GM18858 (cell line): Measurements from ENCODE around the gene ZDHHC1.

Source experiments
- ATAC-seq: cut with Tn5 transposase; IDR thresholded peaks from one replicate; pipeline ENCODE4 v1.9.1; 2021; ENCODE audit not compliant: unreplicated experiment

The ZDHHC1 gene

DNA sequence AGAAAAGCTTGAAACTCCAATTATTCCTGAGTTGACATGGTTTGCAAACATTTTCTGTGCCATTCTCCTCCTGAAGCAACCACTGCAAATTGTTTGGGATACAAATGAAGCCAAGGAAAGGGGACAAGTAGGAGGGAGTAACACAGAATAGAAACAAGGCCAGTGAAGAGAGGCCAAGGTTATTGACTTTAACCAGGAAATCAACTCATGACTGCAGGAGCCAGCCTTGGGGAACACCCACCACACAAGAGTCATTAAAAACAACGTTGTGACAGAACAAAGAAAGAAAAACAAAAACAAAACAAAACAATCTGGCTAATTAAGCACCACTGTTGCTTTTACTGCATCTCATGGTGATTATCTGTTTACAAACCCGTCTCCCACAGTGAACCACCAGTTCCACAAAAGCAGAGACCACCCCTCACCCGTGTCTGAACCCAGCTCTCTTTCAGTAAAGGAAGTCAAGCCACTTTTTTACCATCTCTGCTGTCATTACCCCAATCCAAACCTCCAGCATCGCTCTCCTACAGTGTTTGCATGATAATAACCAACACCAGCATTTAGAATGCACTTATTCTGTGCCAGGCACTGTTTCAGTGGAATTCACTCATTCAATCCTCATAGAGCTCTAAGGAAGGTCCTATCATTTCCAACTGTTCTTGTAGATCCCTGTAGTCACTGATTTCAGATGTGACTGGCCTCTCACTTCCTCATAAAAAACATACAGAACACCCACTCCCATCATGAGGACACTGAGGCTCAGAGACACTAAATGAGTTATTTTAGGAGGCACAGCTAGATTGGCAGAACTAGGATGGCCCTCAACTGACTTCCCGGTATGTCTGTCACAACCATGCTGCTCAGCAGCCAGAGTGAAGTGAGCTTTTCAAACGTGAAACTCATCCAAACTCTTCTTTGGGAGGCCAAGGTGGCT, 2.0 kb downstream of the ZDHHC1 start:
- ATAC-seq = no peak

DNA sequence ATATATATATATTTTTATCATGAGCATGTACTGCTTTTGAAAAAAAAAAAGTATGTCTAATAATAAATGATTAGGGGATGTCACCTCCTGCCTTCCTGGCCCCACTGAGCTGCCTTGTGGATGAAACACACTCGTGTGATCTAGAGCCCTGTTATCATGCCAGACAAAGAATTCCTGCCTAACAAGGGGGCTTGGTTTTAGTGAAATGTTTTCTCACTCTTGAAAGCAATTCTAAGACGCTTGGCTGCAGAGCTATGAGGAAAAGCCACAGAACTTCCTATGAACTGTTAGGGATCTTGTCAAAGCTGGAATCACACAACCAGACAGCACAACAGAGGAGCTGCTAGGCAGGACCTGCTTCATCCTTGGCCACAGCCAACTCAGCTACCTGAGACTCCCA, 4.0 kb downstream of the ZDHHC1 start:
- no peak for ATAC-seq

DNA sequence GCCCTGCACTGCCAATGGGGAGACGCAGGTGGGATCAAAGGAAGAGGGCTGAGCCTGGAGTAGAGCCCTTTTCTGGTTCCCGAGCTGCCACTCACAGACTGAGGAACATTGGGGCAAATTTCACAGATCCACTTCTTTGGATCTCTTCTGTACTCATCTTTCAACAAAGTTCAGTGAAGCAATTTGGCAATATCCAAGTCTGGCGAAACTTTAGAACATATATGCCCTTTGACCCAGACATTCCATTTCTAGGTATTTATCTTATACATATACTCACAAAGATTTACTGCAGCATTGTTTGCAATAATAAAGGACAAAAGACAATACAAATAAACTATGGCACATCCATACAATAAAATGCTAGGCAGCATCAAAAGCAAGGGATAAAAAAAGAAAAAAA, 4.9 kb downstream of the ZDHHC1 start:
- ATAC-seq = no peak

DNA sequence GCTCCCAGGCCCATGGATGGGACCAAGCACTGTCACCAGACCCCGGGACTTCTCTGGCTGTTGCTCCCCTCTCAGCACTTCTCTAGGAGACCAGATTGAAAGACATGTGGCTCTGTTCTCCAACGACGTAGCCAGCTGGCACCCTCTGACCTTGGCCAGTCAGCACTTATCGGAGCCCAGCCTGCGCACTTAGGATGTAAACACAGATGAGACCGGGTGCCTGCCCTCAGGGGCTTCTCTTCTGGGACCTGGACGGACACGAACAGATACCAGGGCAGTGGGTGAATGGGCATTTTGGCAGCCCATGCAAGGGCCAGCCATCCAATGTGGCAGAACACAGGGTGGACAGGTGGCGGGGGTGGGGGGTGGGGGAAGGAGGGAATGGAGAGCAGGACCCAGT, 6.6 kb downstream of the ZDHHC1 start:
- no peak for ATAC-seq

DNA sequence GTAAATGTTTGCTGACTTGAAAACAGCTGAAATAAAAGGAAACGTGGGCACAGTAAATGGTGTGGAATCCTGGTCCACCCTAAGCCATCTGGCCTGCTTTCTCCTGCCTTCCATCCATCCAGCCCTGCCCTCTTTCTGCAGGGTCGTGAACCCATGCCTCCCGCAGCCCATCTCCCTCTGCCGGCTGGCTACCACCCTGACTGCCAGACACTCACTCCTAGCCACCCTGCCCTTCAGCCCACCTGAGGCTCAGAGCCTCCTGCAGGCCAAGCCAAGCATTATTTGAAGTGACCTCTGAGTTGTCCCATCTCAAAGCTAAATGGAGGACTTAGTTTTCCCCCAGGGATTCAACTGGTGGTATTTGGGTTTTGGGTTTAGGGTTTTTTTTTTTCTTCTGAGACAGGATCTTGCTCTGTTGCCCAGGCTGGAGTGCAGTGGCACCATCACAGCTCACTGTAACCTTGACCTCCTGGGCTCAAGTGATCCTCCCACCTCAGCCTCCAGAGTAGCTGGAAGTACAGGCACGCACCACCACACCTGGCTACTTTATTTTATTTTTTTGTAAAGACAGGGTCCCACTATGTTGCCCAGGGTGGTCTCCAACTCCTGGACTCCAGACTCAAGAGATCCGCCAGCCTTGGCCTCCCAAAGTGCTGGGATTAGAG, 8.4 kb downstream of the ZDHHC1 start:
- ATAC-seq = no peak

DNA sequence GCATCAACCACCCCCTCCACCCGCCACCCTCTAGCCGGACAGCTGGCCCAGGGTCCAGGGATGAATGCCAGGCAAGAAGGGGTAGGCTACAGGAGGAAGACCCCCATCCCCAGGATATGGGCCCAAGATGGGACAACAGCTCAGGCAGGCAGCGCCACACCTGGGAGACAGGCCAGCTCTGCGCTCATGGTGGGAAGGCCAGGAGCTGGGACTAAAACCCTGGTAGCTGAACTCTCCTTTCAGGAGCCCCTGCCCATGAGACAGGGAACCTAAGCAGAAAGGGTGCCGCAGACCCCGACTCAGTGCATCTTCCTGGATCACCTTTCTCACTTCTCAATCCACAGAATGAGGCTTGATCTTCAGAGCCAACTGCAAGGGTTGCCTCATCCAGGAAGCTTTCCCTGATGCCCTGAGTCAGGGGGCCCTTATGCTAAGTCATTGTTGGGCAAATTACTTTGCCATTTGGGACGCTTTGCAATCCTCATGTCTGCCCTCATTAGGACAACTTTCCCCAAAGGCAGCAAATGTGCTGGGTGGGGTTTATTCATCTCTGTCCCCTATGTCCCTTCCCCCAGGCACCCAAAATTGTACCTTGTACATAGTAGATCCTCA, 9.0 kb downstream of the ZDHHC1 start:
- ATAC-seq = no peak

DNA sequence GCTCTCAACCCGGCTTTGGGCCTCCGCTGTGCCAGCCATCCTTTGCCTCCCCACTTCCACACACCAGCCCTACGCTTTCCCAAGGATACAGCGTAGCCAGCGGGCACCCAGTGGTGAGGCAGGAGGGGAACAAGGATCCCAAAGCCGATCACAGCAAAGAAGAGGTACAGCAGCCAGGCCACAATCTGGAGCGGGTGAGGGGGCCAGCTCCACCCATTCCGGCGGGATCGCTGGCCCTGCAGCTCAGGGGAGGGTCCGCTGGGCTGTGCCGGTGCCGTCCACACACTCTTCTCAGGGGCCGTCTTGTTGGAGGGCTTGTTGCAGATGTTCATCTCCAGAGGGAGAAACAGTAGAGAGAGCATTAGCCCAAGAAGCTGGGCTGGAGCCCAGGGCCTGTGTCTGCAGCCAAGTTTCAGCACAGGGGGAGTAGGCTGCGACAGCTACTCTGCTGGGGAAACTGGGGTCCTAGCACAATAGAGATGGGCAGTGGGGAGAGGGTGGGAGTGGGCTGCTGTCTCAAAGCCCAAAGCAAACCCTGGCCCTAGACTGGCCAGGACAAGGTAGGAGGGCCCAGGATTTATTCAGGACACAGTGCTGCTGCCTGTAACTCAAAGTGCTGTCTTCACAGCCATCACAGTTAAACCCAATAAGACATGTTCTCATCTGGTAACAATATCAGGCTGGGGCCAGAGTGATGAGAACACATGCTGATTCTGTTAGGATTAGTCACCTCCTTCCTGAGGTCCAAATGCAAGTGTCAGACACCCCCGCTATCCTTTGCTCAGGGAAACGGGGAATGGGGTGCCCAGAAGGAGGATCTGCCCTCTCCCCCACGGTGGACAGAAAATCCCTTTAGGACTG, 9.9 kb downstream of the ZDHHC1 start:
- no peak for ATAC-seq

DNA sequence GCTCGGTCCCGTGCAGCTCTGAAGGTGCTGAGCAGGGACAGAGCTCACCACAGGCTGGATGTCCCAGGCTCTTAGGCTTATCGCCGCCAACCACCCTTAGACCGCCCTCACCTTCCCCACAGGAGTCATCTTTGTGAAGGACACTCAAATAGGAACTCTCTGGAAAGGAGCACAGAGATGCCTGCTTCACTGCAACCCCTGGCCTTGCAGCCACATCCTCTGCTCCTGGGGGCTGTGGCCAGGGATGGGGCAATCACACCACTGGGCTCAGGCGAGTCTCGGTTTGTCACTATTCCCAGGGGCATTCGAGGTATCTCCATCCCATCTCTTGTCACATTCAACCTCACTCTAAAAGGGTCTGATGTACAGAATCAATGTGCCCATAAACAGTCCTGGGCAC, 10.9 kb downstream of the ZDHHC1 start:
- ATAC-seq = no peak

DNA sequence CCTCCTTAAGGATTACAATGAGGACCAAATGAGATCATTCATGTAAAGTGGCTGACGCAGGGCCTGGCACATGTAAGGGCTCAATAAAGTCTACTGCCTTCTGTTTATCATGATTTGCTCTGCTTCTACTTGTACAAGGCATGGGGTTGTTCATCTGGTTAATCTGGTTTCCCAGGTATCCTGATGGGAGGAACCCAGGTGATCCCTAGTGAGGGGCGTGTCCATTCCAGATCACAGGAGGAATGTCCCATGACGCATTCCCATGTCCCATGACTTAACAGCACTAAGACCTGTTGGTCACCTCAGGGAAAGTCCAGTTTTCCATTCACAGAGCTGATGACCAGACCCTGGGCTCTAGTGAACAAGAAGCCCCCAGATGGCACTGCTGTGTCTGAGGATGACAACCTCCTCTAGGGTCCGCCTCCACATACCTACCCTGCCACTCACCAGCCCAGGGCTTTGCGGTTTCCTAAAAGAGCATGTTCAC, 11.5 kb downstream of the ZDHHC1 start:
- no peak for ATAC-seq

DNA sequence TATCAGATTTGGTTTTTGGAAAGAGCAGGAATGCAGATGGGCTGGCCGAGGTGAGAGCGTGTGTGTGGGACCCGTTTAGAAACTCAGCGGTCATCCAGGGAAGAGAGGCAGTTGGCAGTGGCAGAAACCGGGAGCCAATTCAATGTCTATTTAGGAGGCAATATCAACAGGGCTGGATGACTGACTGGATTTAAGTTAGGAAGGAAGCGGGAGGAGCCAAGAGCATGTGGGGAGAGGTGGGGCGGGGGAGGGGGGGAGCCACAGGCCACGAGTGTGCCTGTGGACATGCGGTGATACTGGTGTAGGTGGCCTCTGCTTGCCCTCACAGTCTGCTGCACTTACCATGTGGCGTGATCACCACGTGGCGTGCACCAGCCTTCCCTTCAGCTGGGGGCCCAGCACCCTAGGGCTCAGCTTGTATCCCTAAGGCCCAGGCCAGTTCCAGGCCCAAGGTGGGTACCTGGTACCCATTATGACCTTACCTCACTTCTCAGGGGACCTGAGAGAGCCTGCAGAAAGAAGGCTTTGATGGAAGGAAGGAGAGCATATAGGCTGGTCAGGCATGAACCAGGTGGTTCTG, 12.2 kb downstream of the ZDHHC1 start:
- no peak for ATAC-seq

DNA sequence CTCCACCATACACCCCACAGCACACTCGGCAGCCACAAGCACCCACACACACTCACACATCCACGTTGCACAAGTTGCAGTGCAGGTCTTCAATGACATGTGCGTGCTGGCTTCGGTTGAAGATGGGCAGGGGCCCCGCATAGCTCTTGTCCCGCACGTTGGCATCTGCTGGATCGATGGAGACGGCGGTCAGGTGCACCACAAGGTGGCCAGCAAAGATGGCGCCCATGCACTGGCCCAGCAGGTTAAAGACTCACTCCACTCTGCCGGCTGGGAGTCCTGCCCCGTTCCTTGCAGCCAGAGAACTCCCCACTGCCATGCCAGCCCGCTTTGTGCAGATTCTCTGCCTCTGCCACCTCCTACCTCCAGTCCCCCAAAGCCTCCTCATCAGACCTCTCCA, 15.4 kb downstream of the ZDHHC1 start:
- no peak for ATAC-seq

DNA sequence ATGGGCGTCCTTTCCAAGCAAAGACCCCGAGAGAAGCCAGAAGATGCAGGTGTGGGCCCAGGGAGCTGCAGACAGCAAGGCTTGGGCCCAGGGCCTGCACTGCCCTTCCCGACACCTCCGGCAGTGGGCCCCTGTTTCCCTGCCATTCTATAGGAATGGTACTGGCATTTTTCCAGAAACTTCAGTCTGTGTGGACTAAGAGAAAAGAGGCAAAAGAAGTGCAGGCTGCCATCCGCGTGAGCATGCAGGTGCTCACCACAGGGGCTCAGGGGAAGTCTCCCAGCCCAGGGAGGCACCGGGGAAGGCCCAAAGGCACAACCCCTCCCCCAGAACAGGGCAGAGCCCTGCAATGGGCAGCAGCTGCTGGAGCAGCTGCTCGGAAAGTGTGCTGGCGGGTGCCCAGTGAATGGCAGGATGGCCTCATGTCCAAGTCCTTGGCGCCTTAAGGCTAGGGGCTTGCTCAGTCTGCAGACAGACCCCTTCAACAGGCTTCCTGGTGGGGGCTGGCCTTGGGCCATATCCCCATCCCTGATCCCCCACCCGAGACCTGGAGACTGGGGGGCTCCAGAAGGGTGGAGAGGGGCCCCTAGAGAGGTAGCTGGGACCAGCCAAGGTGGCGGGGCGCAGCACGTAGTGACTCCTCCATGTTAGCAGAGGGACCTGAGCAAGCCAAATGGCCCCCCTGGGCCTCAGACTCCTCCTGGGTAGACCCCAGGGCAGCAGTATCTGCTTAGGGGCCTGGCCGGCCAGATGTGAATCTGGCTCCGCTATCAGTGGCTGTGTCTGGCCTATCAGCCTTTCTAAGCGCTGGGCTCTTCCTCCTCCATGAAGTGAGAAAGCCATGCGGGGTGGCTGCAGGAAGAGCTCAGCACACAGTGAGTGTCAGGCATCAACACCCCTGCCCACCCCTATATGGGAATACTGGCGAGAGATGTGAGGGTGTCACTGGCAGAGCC, 16.2 kb downstream of the ZDHHC1 start:
- no peak for ATAC-seq

DNA sequence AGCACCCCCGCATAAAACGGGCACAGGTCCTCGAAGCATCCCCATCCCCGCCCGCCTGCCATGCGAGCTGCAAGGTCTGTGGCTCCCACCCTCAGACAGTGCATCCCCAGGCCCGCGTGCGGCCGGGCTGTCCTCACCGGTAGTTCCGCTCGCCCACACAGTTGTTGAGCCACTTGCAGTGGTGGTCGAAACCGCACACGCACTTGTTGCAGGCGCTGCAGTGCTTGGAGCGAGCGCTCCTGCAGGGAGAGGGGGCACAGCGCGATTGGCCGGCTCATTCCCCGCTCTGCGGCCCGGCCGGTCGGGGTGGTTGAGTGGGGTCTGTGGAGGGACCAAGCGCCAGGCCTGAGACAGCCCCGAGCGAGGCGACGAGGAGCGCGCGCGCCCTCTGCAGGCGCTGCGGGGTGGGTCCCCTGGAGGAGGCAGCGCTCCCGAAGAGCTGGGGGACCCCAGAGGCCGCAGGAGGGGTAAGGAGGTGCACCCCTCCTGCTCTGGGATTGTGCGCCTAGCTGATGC, 17.0 kb downstream of the ZDHHC1 start:
- ATAC-seq = no peak

DNA sequence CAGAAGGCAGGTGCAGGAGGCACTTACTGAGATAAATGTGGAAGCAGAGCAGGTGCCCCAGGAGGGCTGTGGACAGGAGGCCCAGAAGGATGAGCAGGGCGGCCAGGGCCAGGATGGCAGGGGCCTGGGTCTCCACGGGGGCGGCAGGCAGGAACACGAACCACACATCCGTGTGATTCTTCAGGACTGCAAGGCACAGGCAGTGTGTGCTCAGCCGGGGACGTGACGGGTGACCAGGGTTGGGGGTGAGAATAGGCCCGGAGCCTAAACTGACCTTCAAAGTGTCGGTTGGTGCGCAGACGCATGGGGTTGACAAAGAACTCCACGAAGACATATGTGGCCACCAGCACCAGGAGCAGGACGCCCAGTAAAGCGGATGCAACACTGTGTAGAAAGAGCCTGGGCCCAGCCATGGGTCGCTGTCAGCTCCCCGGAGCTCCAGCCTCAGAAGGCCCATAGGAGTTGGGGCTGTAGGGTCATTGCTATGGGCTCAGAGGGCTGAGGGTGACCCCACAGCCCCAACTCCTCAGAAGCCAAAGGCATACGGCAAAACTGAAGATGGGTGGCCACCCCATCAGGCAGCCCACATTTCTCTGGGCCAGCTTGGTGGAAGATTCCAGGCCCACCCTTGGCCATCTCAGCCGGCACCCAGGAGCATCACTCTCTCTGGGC, 17.6 kb downstream of the ZDHHC1 start:
- ATAC-seq = no peak

DNA sequence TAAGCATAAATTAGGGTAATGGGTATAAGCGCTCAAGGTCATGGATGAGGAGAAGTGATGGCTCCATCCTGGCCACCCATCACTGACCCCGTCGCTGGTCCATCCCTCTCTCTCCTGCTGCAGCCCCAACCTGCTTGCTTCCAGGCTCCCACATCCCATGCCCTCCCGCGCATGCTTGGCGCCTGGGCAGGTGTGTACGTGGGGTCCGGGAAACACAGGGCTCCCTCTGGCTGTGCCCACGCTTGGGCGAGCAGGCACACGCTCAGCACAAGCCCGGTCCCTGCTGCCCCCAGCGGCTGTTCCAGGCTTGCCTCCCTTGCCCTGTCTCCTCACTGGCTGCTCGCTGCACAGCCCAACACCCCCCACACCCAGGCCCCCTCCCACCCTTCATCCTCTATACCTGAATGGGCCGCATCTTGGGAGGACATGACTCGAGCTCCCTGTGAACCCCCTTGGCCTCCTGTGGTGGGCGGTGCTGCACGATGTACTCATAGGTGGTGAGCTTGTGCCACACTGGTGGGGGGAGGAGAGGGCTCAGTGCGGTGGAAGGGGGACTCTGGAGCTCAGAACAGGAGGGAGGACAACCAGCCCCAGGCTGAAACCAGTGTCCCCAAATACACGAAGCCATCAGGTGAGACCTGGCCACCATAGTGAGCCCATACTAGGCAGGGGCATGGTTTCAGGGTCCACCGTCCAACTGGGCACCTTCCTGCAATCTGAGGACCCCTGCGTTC, 18.3 kb downstream of the ZDHHC1 start:
- ATAC-seq = no peak

DNA sequence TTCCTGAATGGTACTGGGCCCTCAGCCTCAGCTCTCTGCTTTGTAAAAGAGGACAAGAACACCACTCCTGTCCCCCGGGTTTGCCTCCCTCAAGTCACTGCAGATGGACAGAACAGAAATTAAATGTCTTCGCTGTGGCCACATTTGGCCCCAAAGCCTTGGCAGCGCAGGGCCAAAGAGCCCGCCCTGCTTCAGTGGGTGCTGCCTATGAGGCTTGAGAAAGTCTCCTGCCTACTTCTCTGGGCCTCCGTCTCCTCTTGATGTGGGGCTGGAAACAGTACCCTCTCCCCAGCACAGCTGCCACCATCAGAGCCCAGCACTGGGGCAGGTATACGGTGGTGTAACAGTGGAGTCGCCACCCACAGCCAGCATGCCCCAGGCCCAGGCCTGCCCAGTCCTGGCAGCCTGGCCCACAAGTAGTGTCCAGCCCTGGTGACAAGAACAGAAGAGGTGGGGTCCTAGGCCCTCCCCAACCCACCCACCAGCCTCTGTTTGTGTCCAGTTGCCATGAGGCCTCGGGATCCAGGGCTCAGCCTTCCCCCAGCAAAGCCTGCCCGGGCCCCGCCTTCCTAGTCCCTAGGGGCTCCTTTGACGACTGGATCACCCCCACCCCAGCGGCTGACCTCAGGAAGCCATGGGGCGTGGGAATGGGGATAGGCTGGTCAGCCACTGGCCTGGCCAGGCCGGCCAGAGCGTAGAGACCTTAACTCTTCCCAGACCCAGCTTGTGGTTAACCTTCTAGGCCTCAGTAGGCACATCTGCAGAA, 19.1 kb downstream of the ZDHHC1 start:
- ATAC-seq = no peak
